Calu3 (cell line): ENCODE data around the gene RNU6-8. TPM values are rescaled to one million over a fixed set of nuclear protein-coding genes. Genes with fewer than 3 reads are reported as not detected.

Experiments used
- Bru-seq: library from RNA; stranded (reverse); fragments of 400-500 nt; gene quantifications from one replicate; lab custom pipeline; 2021; lab: Mats Ljungman, UMichigan
- BruChase-seq, 2 experiments: library from RNA; stranded (reverse); fragments of 400-500 nt; gene quantifications; one replicate each; lab custom pipeline; 2021; lab: Mats Ljungman, UMichigan
- BruUV-seq: library from RNA; stranded (reverse); fragments of 400-500 nt; replicated peaks from 2 replicates; lab custom pipeline; 2021; lab: Mats Ljungman, UMichigan
- CTCF ChIA-PET: fragments of 300-600 bp; sonication (Branson Sonifier 250); formaldehyde crosslinking; loops from one replicate; lab custom pipeline; 2022; ENCODE audit warnings: antibody characterized with exemption; lab: Charles Lee
- DNase-seq: peaks from one replicate; pipeline ENCODE4 v3.0.0; 2022
- H3K27ac Mint-ChIP-seq: one replicate; pipeline ENCODE4 v1.8.0; 2022; ENCODE audit warnings: mixed read lengths; ENCODE audit not compliant: unreplicated experiment
- H3K27me3 Mint-ChIP-seq: one replicate; pipeline ENCODE4 v1.8.0; 2022; ENCODE audit warnings: mixed read lengths; ENCODE audit not compliant: unreplicated experiment
- H3K36me3 Mint-ChIP-seq: one replicate; pipeline ENCODE4 v1.8.0; 2022; ENCODE audit warnings: mild to moderate bottlenecking, moderate library complexity, mixed read lengths; ENCODE audit not compliant: insufficient read depth, unreplicated experiment
- H3K4me1 Mint-ChIP-seq: one replicate; pipeline ENCODE4 v1.8.0; 2022; ENCODE audit warnings: mild to moderate bottlenecking, low read depth, mixed read lengths; ENCODE audit not compliant: unreplicated experiment
- H3K4me3 Mint-ChIP-seq: one replicate; pipeline ENCODE4 v1.8.0; 2022; ENCODE audit warnings: mild to moderate bottlenecking, low read depth, moderate library complexity, mixed read lengths; ENCODE audit not compliant: unreplicated experiment
- H3K9me3 Mint-ChIP-seq: one replicate; pipeline ENCODE4 v1.8.0; 2022; ENCODE audit warnings: low read depth, mixed read lengths; ENCODE audit not compliant: unreplicated experiment
- CTCF ChIP-seq: fragments of 200-600 bp; IDR thresholded peaks from one replicate; pipeline ENCODE4 v1.8.0; 2022; ENCODE audit warnings: antibody characterized with exemption; ENCODE audit not compliant: unreplicated experiment
- intact Hi-C: fragments of 100-400 bp; cut with micrococcal nuclease; formaldehyde crosslinking; loops from one replicate; pipeline ENCODE4 v1.10.0; 2022; ENCODE audit not compliant: unreplicated experiment
- long read RNA-seq: library from polyadenylated mRNA; stranded (forward); transcript quantifications from one replicate; pipeline ENCODE4 v2.0.0, GENCODE V29; 2022
- total RNA-seq: library from RNA; stranded (reverse); gene quantifications from 2 replicates; pipeline ENCODE4 v1.2.3, GENCODE V29; 2022

The RNU6-8 gene
- total RNA-seq (not detected in 2 replicates), Bru-seq, nascent RNA (not detected), BruChase-seq, experiment 1, labeled RNA remaining after a 6-hour chase (not detected), BruChase-seq, experiment 2, labeled RNA remaining after a 2-hour chase (not detected)
- long read RNA-seq, partial matches to known transcripts: 0 of 4 reads
- long read RNA-seq, other reads (novel, unspliced or antisense): 0 of 4 reads

- Mint-ChIP-seq H3K27me3 (no peaks in the 10 kb centered on the region), H3K27ac (peak within 1 kb of the TSS; percentile 99), H3K36me3 (peaks cover 35% of the 10 kb centered on the region), H3K4me1 (peaks cover 12% of the 10 kb centered on the region), H3K4me3 (peak within 1 kb of the TSS; percentile 94), H3K9me3 (no peaks in the 10 kb centered on the region)
- peak; percentile 90 for DNase-seq
- intact Hi-C loops: loop anchor here (2.0 kb wide), 1 partner anchor 130 kb away; no protein-coding TSS in a partner anchor
- TF ChIP-seq CTCF: no peak
- BruUV-seq: TSS peak; percentile 100
- CTCF ChIA-PET: no interaction called here
Observed at GRCh38 chr14:32202998-32203882, at the start of gene RNU6-8. RNU6-8 (minus strand) TSS chr14:32203269.

GRCh38 chr14:32252030-32252670 is 49.1 kb upstream of the RNU6-8 start:
- CTCF ChIA-PET: interaction anchor here (0.5 to 0.8 kb wide), 2 partner anchors 142 to 325 kb away, joined by 3 to 4 read pairs; no protein-coding TSS in a partner anchor
- Mint-ChIP-seq H3K27me3 (no peaks in the 10 kb centered on the region), H3K9me3 (no peaks in the 10 kb centered on the region), H3K4me3 (no peak overlapping the region), H3K4me1 (no peaks in the 10 kb centered on the region), H3K36me3 (no peaks in the 10 kb centered on the region), H3K27ac (no peak overlapping the region)
- no TSS peak for BruUV-seq
- DNase-seq: peak; percentile 65
- intact Hi-C loops: loop anchor here (1.0 to 2.0 kb wide), 3 partner anchors 179 to 741 kb away; no protein-coding TSS in a partner anchor
- TF ChIP-seq CTCF: peak; percentile 58

GRCh38 chr14:32251530-32251929 is 48.5 kb upstream of the RNU6-8 start:
- intact Hi-C loops: loop anchor here (1.0 kb wide), 1 partner anchor 794 kb away; the partner anchor contains the start of gene DTD2
- no peak for TF ChIP-seq CTCF
- Mint-ChIP-seq H3K4me1 (no peaks in the 10 kb centered on the region), H3K9me3 (no peaks in the 10 kb centered on the region), H3K36me3 (no peaks in the 10 kb centered on the region), H3K4me3 (no peak overlapping the region), H3K27ac (no peak overlapping the region), H3K27me3 (no peaks in the 10 kb centered on the region)
- no peak for DNase-seq
- no TSS peak for BruUV-seq
- CTCF ChIA-PET: interaction anchor here (0.6 to 1.2 kb wide), 2 partner anchors 314 to 978 kb away, joined by 3 to 5 read pairs; no protein-coding TSS in a partner anchor

- Mint-ChIP-seq H3K36me3 (no peaks in the 10 kb centered on the region), H3K27me3 (no peaks in the 10 kb centered on the region), H3K4me3 (no peak overlapping the region), H3K4me1 (no peaks in the 10 kb centered on the region), H3K9me3 (no peaks in the 10 kb centered on the region), H3K27ac (no peak overlapping the region)
- no peak for TF ChIP-seq CTCF
- DNase-seq: no peak
- BruUV-seq: no TSS peak
- intact Hi-C loops: loop anchor here (1.0 kb wide), 1 partner anchor 793 kb away; the partner anchor contains the start of gene DTD2
- CTCF ChIA-PET: interaction anchor here (1.2 kb wide), 1 partner anchor 313 kb away, joined by 3 read pairs; no protein-coding TSS in a partner anchor
Observed at GRCh38 chr14:32250681-32251080, 47.6 kb upstream of the RNU6-8 start.
